Neuronal stem cell (in vitro differentiated cells): ENCODE data around the gene GNB2.
"Not testable (repeated sequence)": the region's sequence is repeated elsewhere in the genome, so short reads cannot be mapped to it uniquely, and the experiment has no call there.

Source experiments
- DNase-seq: peaks from one replicate; pipeline ENCODE4 v3.0.0-alpha.2; 2013; ENCODE audit warnings: low spot score
- H2AFZ ChIP-seq: one replicate; pipeline ENCODE4 v1.6.1; 2013; ENCODE audit warnings: mild to moderate bottlenecking, low read length, inconsistent platforms
- H2AK5ac ChIP-seq: 2 replicates; pipeline ENCODE4 v1.6.1; 2013; ENCODE audit warnings: low read depth, mild to moderate bottlenecking, inconsistent platforms, low read length, moderate library complexity, mixed read lengths
- H2BK120ac ChIP-seq: 2 replicates; pipeline ENCODE4 v1.6.1; 2013; ENCODE audit warnings: low read depth, mild to moderate bottlenecking, inconsistent platforms, low read length, moderate library complexity, mixed read lengths
- H2BK12ac ChIP-seq: one replicate; pipeline ENCODE4 v1.6.1; 2013; ENCODE audit warnings: low read length, inconsistent platforms
- H2BK15ac ChIP-seq: 2 replicates; pipeline ENCODE4 v1.6.1; 2013; ENCODE audit warnings: mild to moderate bottlenecking, low read length, inconsistent platforms, mixed read lengths
- H2BK5ac ChIP-seq: one replicate; pipeline ENCODE4 v1.6.1; 2013; ENCODE audit warnings: inconsistent platforms, mild to moderate bottlenecking, low read length, moderate library complexity
- H3K14ac ChIP-seq: one replicate; pipeline ENCODE4 v1.6.1; 2013; ENCODE audit warnings: low read length, inconsistent platforms
- H3K18ac ChIP-seq: 2 replicates; pipeline ENCODE4 v1.6.1; 2013; ENCODE audit warnings: low read length, inconsistent platforms
- H3K23ac ChIP-seq: 2 replicates; pipeline ENCODE4 v1.6.1; 2013; ENCODE audit warnings: low read depth, mild to moderate bottlenecking, mixed read lengths, low read length, inconsistent platforms; ENCODE audit not compliant: poor library complexity
- H3K27ac ChIP-seq: replicated peaks from 3 replicates; pipeline ENCODE4 v1.5.1; 2013; ENCODE audit warnings: low read length, inconsistent platforms
- H3K27me3 ChIP-seq, 3 experiments: 2 replicates each; pipeline ENCODE4 v1.6.1; 2013; ENCODE audit warnings: low read length in 3 of 3, mild to moderate bottlenecking in 2 of 3, inconsistent platforms in 1 of 3, low read depth in 1 of 3, mixed read lengths in 1 of 3, moderate library complexity in 1 of 3; ENCODE audit not compliant: control insufficient read depth in 3 of 3, insufficient read depth in 3 of 3
- H3K36me3 ChIP-seq, 2 donors: replicated peaks in 1 of 2; 2 replicates each; pipeline ENCODE4 v1.6.1; 2013; ENCODE audit warnings: low read length in 2 of 2; ENCODE audit not compliant: control insufficient read depth in 2 of 2, insufficient read depth in 2 of 2
- H3K4ac ChIP-seq: 2 replicates; pipeline ENCODE4 v1.6.1; 2013; ENCODE audit warnings: inconsistent platforms, mild to moderate bottlenecking, low read length, moderate library complexity
- H3K4me1 ChIP-seq, 2 donors: 1 replicate in 1 of 2; 2 replicates in 1 of 2; pipeline ENCODE4 v1.6.1; 2013; ENCODE audit warnings: low read length in 2 of 2, low read depth in 1 of 2; ENCODE audit not compliant: control insufficient read depth in 2 of 2, insufficient read depth in 1 of 2
- H3K4me2 ChIP-seq: one replicate; pipeline ENCODE4 v1.6.1; 2013; ENCODE audit warnings: mild to moderate bottlenecking, low read length, inconsistent platforms; ENCODE audit not compliant: insufficient read depth, poor library complexity, severe bottlenecking
- H3K4me3 ChIP-seq, 2 donors: 2 replicates each; pipeline ENCODE4 v1.5.1; 2013; ENCODE audit warnings: low read length in 2 of 2, mild to moderate bottlenecking in 2 of 2, inconsistent platforms in 1 of 2, moderate library complexity in 1 of 2
- H3K79me1 ChIP-seq: one replicate; pipeline ENCODE4 v1.6.1; 2013; ENCODE audit warnings: low read depth, mild to moderate bottlenecking, inconsistent platforms, low read length, moderate library complexity
- H3K9ac ChIP-seq: one replicate; pipeline ENCODE4 v1.6.1; 2013; ENCODE audit warnings: mild to moderate bottlenecking, low read depth, low read length, inconsistent platforms; ENCODE audit not compliant: poor library complexity
- H3K9me3 ChIP-seq, 2 donors: replicated peaks in 1 of 2; 2 replicates each; pipeline versions ENCODE3 to v1.6.1; 2013; ENCODE audit warnings: low read length in 2 of 2, mild to moderate bottlenecking in 2 of 2, inconsistent platforms in 1 of 2, low read depth in 1 of 2, mixed read lengths in 1 of 2, moderate library complexity in 1 of 2; ENCODE audit not compliant: control insufficient read depth in 2 of 2, insufficient read depth in 1 of 2
- H4K8ac ChIP-seq: one replicate; pipeline ENCODE4 v1.6.1; 2013; ENCODE audit warnings: low read depth, mild to moderate bottlenecking, inconsistent platforms, low read length, moderate library complexity
- H4K91ac ChIP-seq: one replicate; pipeline ENCODE4 v1.6.1; 2013; ENCODE audit warnings: low read length, low read depth, mild to moderate bottlenecking, inconsistent platforms; ENCODE audit not compliant: poor library complexity
- WGBS, 2 donors: extraction: QIAGEN DNeasy Blood & Tissue Kit; methylation state at CpG; one replicate each; pipeline ENCODE4 v1.1.7; 2013; ENCODE audit warnings: missing lambda C conversion rate in 2 of 2, mixed read lengths in 1 of 2; ENCODE audit not compliant: insufficient read length in 2 of 2, insufficient replicate concordance in 1 of 2; ENCODE audit errors: extremely low coverage in 2 of 2; 5-methylcytosine and 5-hydroxymethylcytosine counted together

Gene GNB2

DNA sequence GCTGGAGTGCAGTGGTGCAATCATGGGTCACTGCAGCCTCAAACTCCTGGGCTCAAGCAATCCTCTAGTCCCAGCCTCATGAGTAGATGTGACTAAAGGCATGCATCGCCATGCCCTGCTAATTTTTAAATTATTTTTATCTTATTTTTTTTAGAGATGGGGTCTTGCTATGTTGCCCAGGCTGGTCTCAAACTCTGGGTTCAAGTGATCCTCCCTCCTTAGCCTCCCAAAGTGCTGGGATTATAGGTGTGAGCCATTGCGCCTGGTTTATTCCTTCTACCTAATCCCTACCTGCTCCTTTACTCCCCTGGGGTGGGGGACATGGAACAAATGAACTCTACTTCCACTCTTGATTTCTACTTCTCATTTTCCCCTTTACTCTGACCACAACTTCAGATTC, 50.8 kb downstream of the GNB2 start:
- H3K4me1 ChIP-seq, H3K9me3 ChIP-seq, H3K79me1 ChIP-seq, H4K91ac ChIP-seq, H2BK12ac ChIP-seq, H4K8ac ChIP-seq, H3K4ac ChIP-seq, H2BK120ac ChIP-seq, H2AK5ac ChIP-seq, H3K27ac ChIP-seq, DNase-seq, H3K4me2 ChIP-seq, H2BK15ac ChIP-seq, H2AFZ ChIP-seq, H3K4me3 ChIP-seq, H3K23ac ChIP-seq, H3K18ac ChIP-seq, H3K9ac ChIP-seq, H3K36me3 ChIP-seq, H3K14ac ChIP-seq, H2BK5ac ChIP-seq: not testable (repeated sequence)
- H3K27me3 ChIP-seq, result peaks cover 9 to 67% (median 33%) of the 10 kb centered on the region in 3 experiments
- WGBS, 2 donors, result no CpG with 5 or more reads among the region's 2 CpGs

DNA sequence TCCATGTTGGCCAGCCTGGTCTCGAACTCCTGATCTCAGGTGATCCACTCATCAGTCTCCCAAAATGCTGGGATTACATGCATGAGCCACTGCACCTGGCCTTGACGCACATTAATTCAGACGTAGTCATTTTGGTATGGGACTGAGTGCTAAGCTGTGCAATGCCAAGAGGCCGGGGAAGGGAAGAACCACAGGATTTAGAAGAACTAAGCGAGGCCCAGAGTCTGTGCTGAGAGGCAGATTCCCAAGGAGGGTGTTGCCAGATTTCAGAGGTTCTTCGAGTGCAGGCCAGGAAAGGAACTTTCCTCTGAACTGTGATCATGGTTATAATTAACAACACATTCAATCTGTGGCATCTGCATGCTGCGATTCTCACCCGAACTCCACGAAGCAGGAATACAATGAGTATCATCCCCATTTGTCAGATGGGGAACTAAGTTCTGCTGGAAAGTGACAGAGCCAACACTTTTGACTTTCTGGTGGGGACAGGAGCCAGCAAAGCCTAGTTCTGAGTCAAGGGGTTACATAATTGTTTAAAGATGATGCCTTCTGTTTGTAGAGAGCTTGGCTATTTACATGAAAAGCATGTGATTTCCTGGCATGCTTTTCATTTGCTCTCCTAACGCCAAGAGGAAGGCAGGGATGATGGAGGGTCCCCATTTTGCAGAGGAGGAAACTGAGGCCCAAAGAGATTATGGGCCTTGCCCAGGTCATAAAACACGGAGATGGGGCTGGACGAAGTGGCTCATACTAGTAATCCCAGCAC, 53.6 kb downstream of the GNB2 start:
- Histone ChIP-seq H2BK15ac (no peak overlapping the region), H2AFZ (no peak overlapping the region), H4K91ac (no peak overlapping the region), H3K36me3 (no peaks in the 10 kb centered on the region), H2AK5ac (no peak overlapping the region), H3K14ac (no peak overlapping the region), H3K23ac (no peak overlapping the region), H3K4me2 (no peak overlapping the region), H3K4me3 (no peak overlapping the region), H3K9ac (no peak overlapping the region), H3K4me1 (peaks cover 0 to 3% of the 10 kb centered on the region in 2 donors), H3K79me1 (no peaks in the 10 kb centered on the region), H2BK5ac (no peak overlapping the region), H3K27ac (no peak overlapping the region), H2BK120ac (no peak overlapping the region), H3K9me3 (no peaks in the 10 kb centered on the region), H4K8ac (no peak overlapping the region), H3K4ac (no peak overlapping the region), H3K27me3 (peaks cover 0 to 39% (median 6%) of the 10 kb centered on the region in 3 experiments), H2BK12ac (no peak overlapping the region), H3K18ac (no peak overlapping the region)
- no CpG with 5 or more reads among the region's 12 CpGs for WGBS, 2 donors
- DNase-seq, result no peak

DNA sequence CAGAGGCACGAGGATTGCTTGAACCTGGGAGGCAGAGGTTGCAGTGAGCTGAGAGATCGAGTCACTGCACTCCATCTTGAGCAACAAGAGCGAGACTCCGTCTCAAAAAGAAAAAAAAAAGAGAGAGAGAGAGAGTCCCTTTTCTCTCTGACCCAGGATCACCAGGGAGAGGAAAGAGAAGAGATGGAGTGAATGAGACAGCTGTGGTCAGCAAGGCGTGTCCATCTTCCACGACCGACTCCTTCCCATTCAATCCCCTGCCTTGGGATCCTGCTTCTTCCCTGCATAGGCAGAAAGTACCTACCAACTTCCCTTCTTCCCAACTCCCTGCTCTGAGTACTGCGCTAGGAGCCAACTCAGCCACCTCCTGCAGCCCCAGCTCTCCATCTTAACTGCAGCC, 54.7 kb downstream of the GNB2 start:
- H2BK120ac ChIP-seq, result no peak overlapping the region
- H3K4ac ChIP-seq, result no peak overlapping the region
- no CpG with 5 or more reads among the region's 8 CpGs for WGBS, 2 donors
- H2BK15ac ChIP-seq, result no peak overlapping the region
- H2AK5ac ChIP-seq, result no peak overlapping the region
- no peak overlapping the region for H3K9ac ChIP-seq
- no peaks in the 10 kb centered on the region for H3K9me3 ChIP-seq
- H2BK5ac ChIP-seq, result no peak overlapping the region
- DNase-seq, result no peak
- H3K36me3 ChIP-seq, result no peaks in the 10 kb centered on the region
- H3K79me1 ChIP-seq, result no peaks in the 10 kb centered on the region
- no peak overlapping the region for H4K91ac ChIP-seq
- H3K14ac ChIP-seq, result no peak overlapping the region
- H3K27me3 ChIP-seq, result peaks cover 0 to 29% (median under 1%) of the 10 kb centered on the region in 3 experiments
- H3K4me1 ChIP-seq, result peaks cover 0 to 3% of the 10 kb centered on the region in 2 donors
- no peak overlapping the region for H3K23ac ChIP-seq
- H3K27ac ChIP-seq, result no peak overlapping the region
- no peak overlapping the region for H2AFZ ChIP-seq
- H3K4me3 ChIP-seq, result no peak overlapping the region
- no peak overlapping the region for H4K8ac ChIP-seq
- no peak overlapping the region for H3K4me2 ChIP-seq
- H3K18ac ChIP-seq, result no peak overlapping the region
- no peak overlapping the region for H2BK12ac ChIP-seq
